Left forelimb (tissue), 1 donor: Measurements from ENCODE around the gene TRMT11.

Experiments used
- DNase-seq: peaks from one replicate; pipeline ENCODE4 v3.0.0-alpha.2; 2018; ENCODE audit warnings: low spot score

The TRMT11 gene

GRCh38 chr6:126076992-126077664 is 90.8 kb downstream of the TRMT11 start:
- DNase-seq, result no peak

GRCh38 chr6:126077810-126078776 is 91.8 kb downstream of the TRMT11 start:
- DNase-seq, result no peak

GRCh38 chr6:126083875-126084274 is 97.5 kb downstream of the TRMT11 start:
- DNase-seq, result no peak

GRCh38 chr6:126086560-126086959 is 100.2 kb downstream of the TRMT11 start:
- no peak for DNase-seq
